Heart right ventricle (tissue), 16 donors: ENCODE data around the gene MAP7D2. TPM values are rescaled to one million over a fixed set of nuclear protein-coding genes. Genes with fewer than 3 reads are reported as not detected.

Experiments
- ATAC-seq, 8 donors: fragments of 200-7000 bp; cut with Tn5 transposase; one replicate each; pipeline ENCODE4 v1.9.1; 2020; ENCODE audit warnings: mild to moderate bottlenecking in 8 of 8, moderate library complexity in 8 of 8, moderate number of reproducible peaks in 1 of 8
- DNase-seq, 2 donors: peaks; one replicate each; pipeline ENCODE4 v3.0.0-alpha.2; 2020
- H3K27ac ChIP-seq, 10 donors: fragments of 200-600 bp; sonication (generic) in 2 of 10; one replicate each; pipeline versions ENCODE4 v1.5.0 to v1.8.0; 2020 to 2022; ENCODE audit warnings: mild to moderate bottlenecking in 3 of 10
- H3K27me3 ChIP-seq, 7 donors: fragments of 200-600 bp; one replicate each; pipeline ENCODE4 v1.8.0; 2021 to 2022; ENCODE audit warnings: mild to moderate bottlenecking in 2 of 7
- H3K36me3 ChIP-seq, 9 donors: fragments of 200-600 bp; sonication (generic) in 1 of 9; one replicate each; pipeline versions ENCODE4 v1.5.0 to v1.8.0; 2020 to 2022; ENCODE audit warnings: mild to moderate bottlenecking in 2 of 9
- H3K4me1 ChIP-seq, 9 donors: fragments of 200-600 bp; sonication (generic) in 1 of 9; one replicate each; pipeline versions ENCODE4 v1.5.0 to v1.8.0; 2020 to 2022; ENCODE audit warnings: mild to moderate bottlenecking in 4 of 9
- H3K4me3 ChIP-seq, 10 donors: fragments of 200-600 bp; sonication (generic) in 2 of 10; one replicate each; pipeline versions ENCODE4 v1.5.0 to v1.8.0; 2020 to 2022; ENCODE audit warnings: mild to moderate bottlenecking in 7 of 10, moderate library complexity in 2 of 10
- H3K9me3 ChIP-seq, 11 donors: fragments of 200-600 bp in 10 of 11; sonication (generic) in 2 of 11; one replicate each; pipeline versions ENCODE4 v1.5.0 to v1.8.0; 2013 to 2022; ENCODE audit warnings: mild to moderate bottlenecking in 2 of 11, control low read depth in 1 of 11, moderate library complexity in 1 of 11
- CTCF ChIP-seq, 9 donors: fragments of 200-600 bp; sonication (generic) in 2 of 9; IDR thresholded peaks; one replicate each; pipeline versions ENCODE4 v1.5.0 to v1.8.0; 2021 to 2022; ENCODE audit warnings: antibody characterized with exemption in 9 of 9, mild to moderate bottlenecking in 5 of 9, moderate library complexity in 1 of 9
- WGBS, 2 donors: extraction: QIAGEN DNeasy Blood & Tissue Kit; methylation state at CpG; one replicate each; pipeline ENCODE4 v1.1.7; 2013; ENCODE audit warnings: inconsistent platforms in 1 of 2; 5-methylcytosine and 5-hydroxymethylcytosine counted together
- intact Hi-C, 10 donors: fragments of 100-400 bp; cut with DNase I; formaldehyde crosslinking; loops; one replicate each; pipeline versions ENCODE4 v1.11.1 to v1.14.2; 2022
- polyA plus RNA-seq, 2 donors: library from polyadenylated mRNA; stranded (reverse); fragments of 200-250 nt; gene quantifications; one replicate each; pipeline ENCODE4 v1.2.3, GENCODE V29; 2013
- total RNA-seq, 10 donors: library from RNA; stranded (reverse); fragmentation: NEBNext Ultra II Directional in 3 of 10; extraction: Animal tissue kit (Norgen Biotek cat#: 25700) in 3 of 10; gene quantifications; one replicate each; pipeline versions ENCODE4 v1.2.1 to v1.2.4, GENCODE V29; 2021 to 2023
- donor health status: Arrhythmogenic right ventricular cardiomyopathy.
- donor health status: ischemic (EF 13 %, LVEDD 7.1; RV severe dilation, severe dysfunction).
- donor health status: healthy with polysubstance abuse.
- donor health status: DM: no; HTN: yes; CAD: no.
- donor health status: DM: no; HTN: no; CAD: no.
- donor health status: ischemic (EF 25% LVEDD 6.9; RV normal size, moderate dysfunction).
- donor health status: ischemic (EF 25% LVEDD 5.7; RV mildly dilated, moderate dysfunction).
- donor health status: healthy.
- donor health status: DM: yes; HTN: yes; CAD: no.
- donor health status: Ischemic cardiomyopathy.
- donor health status: ischemic (EF 35%, LVEDD 5.7; RV mildly dilated, moderate dysfunction).
- donor health status: nonischemic (EF 11% LVEDD 7.7; RV severe dilation, severe dysfunction).
- donor health status: DM: yes; HTN: yes; CAD: no.
- donor health status: PGD.
- donor health status: ischemic (EF 29% LVEDD 5.4; RV normal size, mild dysfunction).
- donor health status: nonischemic (EF 23%, LVEDD 6.1; RV moderate dilation, normal function).

MAP7D2 gene
- total and polyA plus RNA-seq, 12 donors = 0.03 to 0.82 (median 0.38) TPM

GRCh38 chrX:20015422-20015821 is 101.3 kb downstream of the MAP7D2 start:
- TF ChIP-seq CTCF (IDR thresholded peaks at IDR 0.05) = no peak
- H3K36me3 ChIP-seq = no peaks in the 10 kb centered on the region
- H3K27me3 ChIP-seq = peaks cover 0 to 5% (median 0%) of the 10 kb centered on the region in 7 donors
- no peaks in the 10 kb centered on the region for H3K4me1 ChIP-seq
- intact Hi-C loops = no loop called here
- no peak for DNase-seq
- WGBS, 2 donors = 22 to 36% methylated on average over 1 of the region's 1 CpG
- no peak overlapping the region for H3K27ac ChIP-seq
- ATAC-seq = no peak
- H3K4me3 ChIP-seq = no peak overlapping the region
- H3K9me3 ChIP-seq = peaks cover 0 to 39% (median 0%) of the 10 kb centered on the region in 11 donors

GRCh38 chrX:20011608-20012007 is 105.1 kb downstream of the MAP7D2 start:
- no peaks in the 10 kb centered on the region for H3K4me1 ChIP-seq
- ATAC-seq (peak in 3 of 8 donors; percentile 29 to 76 (median 70)), DNase-seq (no peak)
- 61 to 71% methylated on average over 4 of the region's 4 CpGs for WGBS, 2 donors
- H3K36me3 ChIP-seq = no peaks in the 10 kb centered on the region
- H3K27ac ChIP-seq = no peak overlapping the region
- H3K27me3 ChIP-seq = peaks cover 0 to 5% (median 0%) of the 10 kb centered on the region in 7 donors
- no peak for TF ChIP-seq CTCF (IDR thresholded peaks at IDR 0.05)
- H3K9me3 ChIP-seq = peaks cover 0 to 26% (median 0%) of the 10 kb centered on the region in 11 donors
- intact Hi-C loops = no loop called here
- no peak overlapping the region for H3K4me3 ChIP-seq

GRCh38 chrX:20007962-20008622 is 108.6 kb downstream of the MAP7D2 start:
- no peak for ATAC-seq
- no peak overlapping the region for H3K4me3 ChIP-seq
- DNase-seq = no peak
- 78 to 82% methylated on average over 7 of the region's 7 CpGs for WGBS, 2 donors
- H3K36me3 ChIP-seq = no peaks in the 10 kb centered on the region
- no peak for TF ChIP-seq CTCF (IDR thresholded peaks at IDR 0.05)
- no peaks in the 10 kb centered on the region for H3K9me3 ChIP-seq
- intact Hi-C loops = no loop called here
- peaks cover 0 to 5% (median 0%) of the 10 kb centered on the region in 7 donors for H3K27me3 ChIP-seq
- no peak overlapping the region for H3K27ac ChIP-seq
- no peaks in the 10 kb centered on the region for H3K4me1 ChIP-seq

DNA sequence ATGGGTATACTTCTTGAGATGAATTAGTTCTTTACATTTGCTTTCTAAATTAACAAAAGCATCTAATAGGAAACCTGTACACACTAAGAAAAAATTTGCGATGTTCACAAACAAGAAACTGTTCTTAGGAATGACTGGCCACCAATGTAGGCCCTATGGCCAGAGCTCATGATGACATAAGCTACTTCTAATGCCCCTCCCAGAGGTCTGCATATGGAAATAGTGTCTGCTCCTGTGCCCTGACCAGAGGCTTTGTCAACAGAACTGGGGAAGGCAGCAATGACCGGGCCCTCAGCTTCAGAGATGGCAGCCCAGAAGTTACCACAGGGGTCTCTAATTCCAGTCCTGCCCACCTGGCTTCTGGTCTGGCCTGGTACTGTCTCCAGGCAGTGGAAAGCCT is 110.8 kb downstream of the MAP7D2 start:
- TF ChIP-seq CTCF (IDR thresholded peaks at IDR 0.05) = no peak
- 94 to 95% methylated on average over 2 of the region's 2 CpGs for WGBS, 2 donors
- Histone ChIP-seq H3K36me3 (no peaks in the 10 kb centered on the region), H3K4me1 (no peaks in the 10 kb centered on the region), H3K27ac (no peak overlapping the region), H3K4me3 (no peak overlapping the region), H3K9me3 (no peaks in the 10 kb centered on the region), H3K27me3 (no peaks in the 10 kb centered on the region)
- no peak for ATAC-seq
- intact Hi-C loops = no loop called here
- no peak for DNase-seq
